ENCODE measurements around the gene EVX1. TPM values are rescaled to one million over a fixed set of nuclear protein-coding genes. Genes with fewer than 3 reads are reported as not detected.

EVX1 gene
- total RNA-seq, 2 donors from 2014 or later: not detected

GRCh38 chr7:27210441-27211083 is 32.0 kb upstream of the EVX1 start:
- Histone ChIP-seq H3K27me3 (peaks cover 0 to 53% of the 10 kb centered on the region in 2 donors), H3K4me1 (peaks cover 24% of the 10 kb centered on the region), H3K36me3 (replicated peaks in 1 of 2; ENCODE audit: insufficient read depth in 1 of 2, low read depth in 2 of 2) (no peaks in the 10 kb centered on the region), H3K9me3 (no peaks in the 10 kb centered on the region), H3K27ac (no peak overlapping the region), H3K4me3 (no peak overlapping the region)
- peak; percentile 80 for ATAC-seq
- peak in 3 of 4 donors; percentile 38 to 56 (median 40) for DNase-seq
- intact Hi-C loops (cut with DNase I): no loop called here
- 5 to 9% methylated on average over 25 to 32 of the region's 32 CpGs for WGBS, 2 donors
- TF ChIP-seq POLR2A (IDR thresholded peaks at IDR 0.05): no peak
- peak; percentile 15 to 57 (median 34) for TF ChIP-seq CTCF (IDR thresholded peaks at IDR 0.05)

- peaks cover 19% of the 10 kb centered on the region for H3K4me1 ChIP-seq
- H3K27ac ChIP-seq: no peak overlapping the region
- H3K36me3 ChIP-seq (replicated peaks in 1 of 2; ENCODE audit: insufficient read depth in 1 of 2, low read depth in 2 of 2): no peaks in the 10 kb centered on the region
- intact Hi-C loops (cut with DNase I): no loop called here
- no peak for TF ChIP-seq CTCF (IDR thresholded peaks at IDR 0.05)
- no peak for TF ChIP-seq POLR2A (IDR thresholded peaks at IDR 0.05)
- no peak overlapping the region for H3K4me3 ChIP-seq
- peaks cover 0 to 48% of the 10 kb centered on the region in 2 donors for H3K27me3 ChIP-seq
- WGBS, 2 donors: 80 to 100% methylated on average over 1 of the region's 1 CpG
- no peaks in the 10 kb centered on the region for H3K9me3 ChIP-seq
- no peak for DNase-seq
- ATAC-seq: no peak
Observed at GRCh38 chr7:27211084-27211446, 31.5 kb upstream of the EVX1 start.

- H3K27me3 ChIP-seq: peaks cover 0 to 41% of the 10 kb centered on the region in 2 donors
- no peaks in the 10 kb centered on the region for H3K36me3 ChIP-seq (replicated peaks in 1 of 2; ENCODE audit: insufficient read depth in 1 of 2, low read depth in 2 of 2)
- intact Hi-C loops (cut with DNase I): no loop called here
- WGBS, 2 donors: 56 to 66% methylated on average over 3 of the region's 3 CpGs
- no peak for DNase-seq
- TF ChIP-seq POLR2A (IDR thresholded peaks at IDR 0.05): no peak
- no peak for TF ChIP-seq CTCF (IDR thresholded peaks at IDR 0.05)
- no peak for ATAC-seq
- H3K27ac ChIP-seq: no peak overlapping the region
- H3K9me3 ChIP-seq: no peaks in the 10 kb centered on the region
- H3K4me1 ChIP-seq: peaks cover 19% of the 10 kb centered on the region
- no peak overlapping the region for H3K4me3 ChIP-seq
Observed at GRCh38 chr7:27211764-27212204, 30.8 kb upstream of the EVX1 start.

- 10 to 16% methylated on average over 28 to 39 of the region's 52 CpGs for WGBS, 2 donors
- no peak for ATAC-seq
- Histone ChIP-seq H3K36me3 (replicated peaks in 1 of 2; ENCODE audit: insufficient read depth in 1 of 2, low read depth in 2 of 2) (no peaks in the 10 kb centered on the region), H3K27me3 (peaks cover 0 to 39% of the 10 kb centered on the region in 2 donors), H3K4me1 (peaks cover 19% of the 10 kb centered on the region), H3K4me3 (no peak overlapping the region), H3K9me3 (no peaks in the 10 kb centered on the region), H3K27ac (no peak overlapping the region)
- no peak for DNase-seq
- no peak for TF ChIP-seq CTCF (IDR thresholded peaks at IDR 0.05)
- no peak for TF ChIP-seq POLR2A (IDR thresholded peaks at IDR 0.05)
- intact Hi-C loops (cut with DNase I): no loop called here
Observed at GRCh38 chr7:27212497-27213432, 29.8 kb upstream of the EVX1 start.

Data from body of pancreas (tissue), 4 donors.